ENCODE measurements around the gene RAB11FIP4.

RAB11FIP4 gene

GRCh38 chr17:31549525-31550388 is 158.3 kb downstream of the RAB11FIP4 start:
- H3K4me2 ChIP-seq (ENCODE audit: low read depth, low read length, poor library complexity, severe bottlenecking), result peak overlapping the region; percentile 100
- TF ChIP-seq CTCF (IDR thresholded peaks at IDR 0.05; ENCODE audit: insufficient read depth, low read length, poor library complexity, severe bottlenecking), result no peak
- no peak for TF ChIP-seq EZH2phosphoT487 (conservative IDR thresholded peaks at IDR 0.05; ENCODE audit: low read length)
- H4K20me1 ChIP-seq (ENCODE audit: low read depth, low read length), result no peaks in the 10 kb centered on the region
- peaks cover 12% of the 10 kb centered on the region for H3F3A ChIP-seq (ENCODE audit: insufficient read depth)
- H2AFZ ChIP-seq (ENCODE audit: low read depth, low read length, severe bottlenecking), result peak overlapping the region; percentile 76
- H3K27me3 ChIP-seq (ENCODE audit: low read length), result no peaks in the 10 kb centered on the region
- H3K36me3 ChIP-seq (ENCODE audit: low read length), result no peaks in the 10 kb centered on the region
- peak overlapping the region; percentile 76 for H3K27ac ChIP-seq (ENCODE audit: low read depth, low read length)
- H3K79me2 ChIP-seq (ENCODE audit: insufficient read depth, low read length), result no peaks in the 10 kb centered on the region
- H3K9me2 ChIP-seq (replicated peaks; ENCODE audit: insufficient read depth, low read length), result no peaks in the 10 kb centered on the region
- no peaks in the 10 kb centered on the region for H3K9me3 ChIP-seq (ENCODE audit: insufficient read depth, low read length)
- peak overlapping the region; percentile 91 for H3K4me3 ChIP-seq (ENCODE audit: insufficient read depth, low read length, poor library complexity, severe bottlenecking)
- peak overlapping the region; percentile 86 for H3K9ac ChIP-seq (ENCODE audit: low read length)

GRCh38 chr17:31550389-31551056 is 159.0 kb downstream of the RAB11FIP4 start:
- Histone ChIP-seq H3K27me3 (ENCODE audit: low read length) (no peaks in the 10 kb centered on the region), H3K9me3 (ENCODE audit: insufficient read depth, low read length) (no peaks in the 10 kb centered on the region), H4K20me1 (ENCODE audit: low read depth, low read length) (no peaks in the 10 kb centered on the region), H3F3A (ENCODE audit: insufficient read depth) (peaks cover 12% of the 10 kb centered on the region), H3K9me2 (replicated peaks; ENCODE audit: insufficient read depth, low read length) (no peaks in the 10 kb centered on the region), H3K79me2 (ENCODE audit: insufficient read depth, low read length) (no peaks in the 10 kb centered on the region), H3K36me3 (ENCODE audit: low read length) (no peaks in the 10 kb centered on the region), H3K4me3 (ENCODE audit: insufficient read depth, low read length, poor library complexity, severe bottlenecking) (peak overlapping the region; percentile 91), H3K4me2 (ENCODE audit: low read depth, low read length, poor library complexity, severe bottlenecking) (peak overlapping the region; percentile 100), H3K27ac (ENCODE audit: low read depth, low read length) (no peak overlapping the region), H2AFZ (ENCODE audit: low read depth, low read length, severe bottlenecking) (no peak overlapping the region), H3K9ac (ENCODE audit: low read length) (peak overlapping the region; percentile 86)
- TF ChIP-seq EZH2phosphoT487 (conservative IDR thresholded peaks at IDR 0.05; ENCODE audit: low read length) (no peak), CTCF (IDR thresholded peaks at IDR 0.05; ENCODE audit: insufficient read depth, low read length, poor library complexity, severe bottlenecking) (no peak)

GRCh38 chr17:31552568-31552967 is 161.1 kb downstream of the RAB11FIP4 start:
- Histone ChIP-seq H3K4me3 (ENCODE audit: insufficient read depth, low read length, poor library complexity, severe bottlenecking) (no peak overlapping the region), H3K27me3 (ENCODE audit: low read length) (no peaks in the 10 kb centered on the region), H3K9ac (ENCODE audit: low read length) (no peak overlapping the region), H2AFZ (ENCODE audit: low read depth, low read length, severe bottlenecking) (no peak overlapping the region), H3K27ac (ENCODE audit: low read depth, low read length) (no peak overlapping the region), H3K4me2 (ENCODE audit: low read depth, low read length, poor library complexity, severe bottlenecking) (no peak overlapping the region), H3K9me2 (replicated peaks; ENCODE audit: insufficient read depth, low read length) (no peaks in the 10 kb centered on the region), H3F3A (ENCODE audit: insufficient read depth) (peaks cover 7% of the 10 kb centered on the region), H3K36me3 (ENCODE audit: low read length) (no peaks in the 10 kb centered on the region), H4K20me1 (ENCODE audit: low read depth, low read length) (no peaks in the 10 kb centered on the region), H3K79me2 (ENCODE audit: insufficient read depth, low read length) (no peaks in the 10 kb centered on the region), H3K9me3 (ENCODE audit: insufficient read depth, low read length) (no peaks in the 10 kb centered on the region)
- TF ChIP-seq CTCF (IDR thresholded peaks at IDR 0.05; ENCODE audit: insufficient read depth, low read length, poor library complexity, severe bottlenecking) (no peak), EZH2phosphoT487 (conservative IDR thresholded peaks at IDR 0.05; ENCODE audit: low read length) (no peak)
